Right forelimb (tissue), 1 donor: ENCODE results near the gene NID2.

ENCODE experiments used
- DNase-seq: peaks from one replicate; pipeline ENCODE4 v3.0.0-alpha.2; 2018

NID2 gene, protein sequence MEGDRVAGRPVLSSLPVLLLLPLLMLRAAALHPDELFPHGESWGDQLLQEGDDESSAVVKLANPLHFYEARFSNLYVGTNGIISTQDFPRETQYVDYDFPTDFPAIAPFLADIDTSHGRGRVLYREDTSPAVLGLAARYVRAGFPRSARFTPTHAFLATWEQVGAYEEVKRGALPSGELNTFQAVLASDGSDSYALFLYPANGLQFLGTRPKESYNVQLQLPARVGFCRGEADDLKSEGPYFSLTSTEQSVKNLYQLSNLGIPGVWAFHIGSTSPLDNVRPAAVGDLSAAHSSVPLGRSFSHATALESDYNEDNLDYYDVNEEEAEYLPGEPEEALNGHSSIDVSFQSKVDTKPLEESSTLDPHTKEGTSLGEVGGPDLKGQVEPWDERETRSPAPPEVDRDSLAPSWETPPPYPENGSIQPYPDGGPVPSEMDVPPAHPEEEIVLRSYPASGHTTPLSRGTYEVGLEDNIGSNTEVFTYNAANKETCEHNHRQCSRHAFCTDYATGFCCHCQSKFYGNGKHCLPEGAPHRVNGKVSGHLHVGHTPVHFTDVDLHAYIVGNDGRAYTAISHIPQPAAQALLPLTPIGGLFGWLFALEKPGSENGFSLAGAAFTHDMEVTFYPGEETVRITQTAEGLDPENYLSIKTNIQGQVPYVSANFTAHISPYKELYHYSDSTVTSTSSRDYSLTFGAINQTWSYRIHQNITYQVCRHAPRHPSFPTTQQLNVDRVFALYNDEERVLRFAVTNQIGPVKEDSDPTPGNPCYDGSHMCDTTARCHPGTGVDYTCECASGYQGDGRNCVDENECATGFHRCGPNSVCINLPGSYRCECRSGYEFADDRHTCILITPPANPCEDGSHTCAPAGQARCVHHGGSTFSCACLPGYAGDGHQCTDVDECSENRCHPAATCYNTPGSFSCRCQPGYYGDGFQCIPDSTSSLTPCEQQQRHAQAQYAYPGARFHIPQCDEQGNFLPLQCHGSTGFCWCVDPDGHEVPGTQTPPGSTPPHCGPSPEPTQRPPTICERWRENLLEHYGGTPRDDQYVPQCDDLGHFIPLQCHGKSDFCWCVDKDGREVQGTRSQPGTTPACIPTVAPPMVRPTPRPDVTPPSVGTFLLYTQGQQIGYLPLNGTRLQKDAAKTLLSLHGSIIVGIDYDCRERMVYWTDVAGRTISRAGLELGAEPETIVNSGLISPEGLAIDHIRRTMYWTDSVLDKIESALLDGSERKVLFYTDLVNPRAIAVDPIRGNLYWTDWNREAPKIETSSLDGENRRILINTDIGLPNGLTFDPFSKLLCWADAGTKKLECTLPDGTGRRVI (N-terminal part only)

DNA sequence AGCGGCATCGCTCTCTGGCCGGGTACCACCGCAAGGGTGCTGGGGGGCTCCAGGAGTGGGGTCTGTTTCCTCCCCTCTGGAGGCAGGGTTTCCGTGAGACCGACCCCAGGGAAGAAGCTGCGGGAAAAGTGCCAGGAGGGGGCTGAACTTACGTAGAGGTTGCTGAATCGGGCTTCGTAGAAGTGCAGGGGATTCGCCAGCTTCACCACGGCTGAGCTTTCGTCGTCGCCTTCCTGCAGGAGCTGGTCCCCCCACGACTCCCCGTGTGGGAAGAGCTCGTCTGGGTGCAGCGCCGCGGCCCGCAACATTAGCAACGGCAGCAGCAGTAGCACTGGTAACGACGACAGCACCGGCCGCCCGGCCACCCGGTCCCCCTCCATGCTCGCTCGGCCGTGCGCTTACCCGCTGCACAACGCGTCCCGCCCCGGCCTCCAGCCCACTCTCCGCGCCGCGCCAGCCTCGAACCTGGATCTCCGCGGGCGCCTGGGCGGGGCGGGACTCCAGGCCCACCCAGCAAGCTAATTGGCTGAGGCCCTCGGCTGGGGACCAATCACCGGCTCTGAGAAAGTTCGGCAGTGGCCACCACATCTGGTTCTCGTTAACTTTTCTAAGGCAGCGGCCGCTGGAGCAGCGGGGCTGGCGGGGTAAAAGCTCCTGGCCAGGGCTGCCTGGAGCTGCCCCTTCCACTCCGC is at the start of gene NID2:
NID2 (minus strand) TSS at position 445 of the 692 bp plus-strand sequence; CDS start at position 380, 65 bp downstream.
- peak; percentile 95 for DNase-seq

DNA sequence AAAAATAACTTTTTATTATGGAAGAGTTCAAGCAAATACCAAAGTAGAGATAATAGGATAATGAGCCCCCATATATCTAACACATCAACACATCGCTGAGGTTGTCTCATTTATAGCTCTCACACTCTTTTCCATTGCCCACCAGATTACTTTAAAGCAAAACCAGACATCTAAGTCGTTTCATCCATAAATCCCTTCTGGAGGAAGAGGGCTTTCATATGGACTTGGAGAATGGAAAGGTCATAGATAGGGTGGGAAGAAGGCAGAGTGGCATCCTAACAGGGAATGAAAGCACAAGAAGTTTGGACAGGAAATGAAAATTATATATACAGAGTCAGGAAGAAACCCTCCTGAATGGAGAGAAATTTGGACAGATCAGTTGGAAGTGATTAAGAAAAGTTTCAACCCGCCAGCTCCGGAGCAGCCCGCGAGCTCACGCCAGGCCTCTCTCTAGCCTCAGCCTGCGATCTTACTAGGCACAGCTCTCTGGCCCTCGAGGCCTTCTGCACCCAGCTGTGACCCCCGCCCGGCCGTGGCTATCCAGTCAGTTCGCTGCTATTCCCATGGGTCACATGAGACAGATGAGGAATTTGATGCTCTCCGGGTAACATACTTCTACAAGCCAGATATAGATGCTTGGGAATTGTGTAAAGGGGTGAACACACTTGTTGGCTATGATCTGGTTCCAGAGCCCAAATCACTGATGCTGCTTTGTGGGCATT is 48.4 kb upstream of the NID2 start:
- no peak for DNase-seq

DNA sequence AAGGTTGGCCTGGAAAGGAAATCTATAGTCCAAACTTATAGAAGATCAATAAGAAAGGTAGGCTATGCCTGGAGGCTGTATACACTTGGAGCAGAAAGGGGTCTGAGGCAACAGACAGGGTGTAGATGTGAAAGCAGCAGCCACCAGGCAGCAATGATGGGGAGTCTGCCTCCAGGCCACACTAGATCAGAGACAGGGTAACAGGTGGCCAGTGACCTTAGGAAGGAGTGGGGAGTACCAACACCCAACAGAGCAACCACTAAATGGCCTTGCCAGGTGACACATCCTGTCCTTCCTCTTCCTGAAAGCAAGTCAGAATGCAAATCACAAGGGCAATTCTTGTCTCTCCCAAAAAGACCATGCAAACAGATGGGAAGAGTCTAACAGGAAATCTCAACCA is 46.4 kb upstream of the NID2 start:
- DNase-seq, result no peak

DNA sequence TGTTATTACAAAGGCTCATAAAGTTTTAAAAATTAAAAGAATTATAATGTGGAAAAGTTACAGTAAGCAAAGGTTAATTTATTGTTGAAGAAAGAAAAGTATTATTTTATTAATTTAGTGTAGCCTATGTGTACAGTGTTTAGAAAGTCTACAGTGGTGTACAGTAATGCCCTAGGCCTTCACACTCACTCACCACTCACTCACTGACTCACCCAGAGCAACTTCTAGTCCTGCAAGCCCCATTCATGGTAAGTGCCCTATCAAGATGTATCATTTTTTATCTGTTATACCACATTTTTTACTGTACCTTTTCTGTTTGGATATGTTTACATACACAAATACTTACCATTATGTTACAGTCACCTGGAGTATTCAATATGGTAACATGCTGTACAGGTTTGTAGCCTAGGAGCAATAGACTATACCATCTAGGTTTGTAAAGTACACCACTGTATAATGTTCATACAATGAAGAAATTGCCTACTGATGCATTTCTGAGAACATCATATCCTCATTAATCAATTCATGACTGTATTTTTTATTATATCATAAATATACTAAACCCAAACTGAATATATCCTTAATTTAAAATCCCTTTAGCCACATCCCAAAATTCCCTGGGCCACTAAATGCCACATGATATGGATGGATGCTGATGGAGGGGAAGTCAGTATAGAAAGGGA is 43.6 kb upstream of the NID2 start:
- DNase-seq, result no peak

DNA sequence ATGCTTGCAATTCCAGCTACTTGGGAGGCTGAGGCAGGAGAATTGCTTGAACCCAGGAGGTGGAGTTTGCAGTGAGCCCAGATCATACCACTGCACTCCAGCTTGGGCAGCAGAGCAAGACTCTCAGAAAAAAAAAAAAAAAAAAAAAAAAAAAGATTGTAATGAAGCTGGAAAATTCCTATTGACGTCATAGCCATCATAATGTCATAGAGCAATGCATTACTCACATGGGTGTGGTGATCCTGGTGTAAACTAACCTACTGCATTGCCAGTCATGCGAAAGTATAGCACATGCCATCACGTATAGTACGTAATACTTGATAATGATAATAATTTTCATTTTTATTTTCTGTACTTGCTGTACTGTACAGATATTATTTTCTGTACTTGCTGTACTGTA is 42.7 kb upstream of the NID2 start:
- DNase-seq, result no peak

DNA sequence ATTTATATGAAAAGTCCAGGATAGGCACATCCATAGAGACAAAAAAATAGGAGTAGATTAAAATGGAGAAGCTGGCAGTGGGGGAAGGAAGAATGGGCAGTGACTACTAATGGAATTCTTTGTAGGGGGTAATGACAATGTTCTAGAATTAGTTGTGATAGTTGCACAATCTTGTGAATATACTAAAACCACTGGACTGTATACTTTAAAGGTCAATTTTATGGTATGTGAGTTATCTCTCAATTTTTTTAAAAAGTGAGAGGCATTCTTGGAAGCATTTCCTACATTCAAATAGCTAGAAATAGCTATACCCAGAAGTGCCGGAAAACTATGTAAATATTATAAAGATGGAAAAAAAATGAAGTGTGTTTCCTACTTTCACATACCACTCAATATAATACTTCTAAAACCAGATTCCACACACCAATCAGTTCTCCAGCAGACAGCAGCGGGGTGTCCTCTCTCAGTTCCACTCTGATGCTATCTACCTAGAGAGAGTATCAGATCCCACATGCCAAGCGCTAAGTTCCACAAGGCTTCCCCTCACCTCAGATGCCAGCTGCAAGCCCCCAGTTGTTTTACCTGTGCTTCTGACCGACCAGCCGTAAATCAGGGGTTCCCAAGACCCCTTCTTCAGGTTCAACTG is 41.7 kb upstream of the NID2 start:
- no peak for DNase-seq

DNA sequence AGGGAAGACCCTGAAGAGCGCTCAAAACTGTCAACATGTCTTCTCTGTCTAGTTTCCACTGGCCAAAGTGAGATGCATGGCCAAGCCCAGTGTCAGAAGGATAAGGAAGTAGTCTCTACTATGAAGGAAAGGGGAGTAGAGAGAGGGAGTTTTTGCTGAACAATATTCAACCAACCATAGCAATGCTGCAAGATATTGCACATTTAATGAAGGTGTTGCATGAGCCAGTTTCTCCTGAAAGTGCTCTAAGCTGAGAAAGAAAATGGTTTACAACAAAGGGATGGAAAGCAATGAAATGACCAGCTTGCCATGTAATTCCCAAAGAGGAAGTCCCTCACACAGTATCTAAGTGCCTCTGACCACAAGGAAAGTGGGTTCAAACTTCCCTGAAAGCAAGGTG is 40.0 kb upstream of the NID2 start:
- no peak for DNase-seq

DNA sequence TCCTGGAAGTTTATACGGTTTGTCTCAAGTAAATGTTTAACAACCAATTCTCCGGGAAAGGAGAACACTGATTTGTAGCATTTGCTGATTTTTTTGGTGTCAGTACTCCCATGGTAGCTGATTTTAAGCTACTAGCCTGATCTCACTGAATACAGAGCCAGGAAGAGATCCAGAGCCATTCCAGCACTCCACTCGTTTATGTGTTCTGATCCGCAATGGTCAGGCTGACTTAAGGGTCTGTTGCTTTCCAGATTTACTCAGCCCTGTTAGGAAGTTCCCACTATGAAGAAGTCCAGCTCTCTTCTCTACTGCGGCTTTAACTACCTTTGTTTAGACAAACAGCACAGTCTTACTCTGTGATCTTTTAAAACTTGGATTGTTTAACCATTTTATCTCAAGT is 38.0 kb upstream of the NID2 start:
- no peak for DNase-seq

DNA sequence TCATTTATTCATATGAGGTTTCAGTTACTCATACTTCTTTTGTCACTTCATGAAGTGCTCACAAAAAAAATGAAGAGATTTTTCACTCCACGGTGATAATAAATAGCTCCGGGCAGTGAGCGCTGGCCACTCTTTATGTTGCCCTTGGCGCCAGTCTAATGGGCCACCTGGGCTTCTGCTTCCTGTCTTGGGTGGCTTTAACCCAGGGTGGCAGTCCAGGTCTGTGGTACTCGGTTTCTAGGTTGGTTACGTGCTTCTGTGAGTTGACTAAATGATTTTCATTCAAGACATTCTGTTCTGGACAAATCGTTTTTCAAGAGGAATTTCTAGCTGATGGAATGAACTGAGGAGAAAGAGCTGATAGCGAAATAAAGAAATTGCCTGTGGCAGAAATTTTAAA is 34.6 kb upstream of the NID2 start:
- no peak for DNase-seq

DNA sequence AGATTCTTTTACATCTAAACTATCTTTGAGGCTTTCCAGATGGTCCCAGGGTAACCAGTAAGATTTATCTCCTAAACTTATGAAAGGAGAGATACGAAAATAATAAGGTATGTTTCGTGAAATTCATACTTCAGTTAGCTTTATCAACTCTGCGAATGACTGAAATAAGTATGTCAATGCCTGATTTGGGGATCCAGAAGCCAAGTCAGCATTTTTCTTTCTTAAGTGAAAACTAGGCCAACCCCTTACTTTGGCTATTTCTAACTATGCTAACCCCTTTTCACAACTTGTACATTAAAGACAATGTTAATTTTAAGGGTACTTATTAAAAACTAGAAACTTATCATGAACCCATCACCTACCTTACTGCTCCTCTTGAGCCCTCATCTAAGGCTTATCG is 26.9 kb upstream of the NID2 start:
- DNase-seq, result no peak

DNA sequence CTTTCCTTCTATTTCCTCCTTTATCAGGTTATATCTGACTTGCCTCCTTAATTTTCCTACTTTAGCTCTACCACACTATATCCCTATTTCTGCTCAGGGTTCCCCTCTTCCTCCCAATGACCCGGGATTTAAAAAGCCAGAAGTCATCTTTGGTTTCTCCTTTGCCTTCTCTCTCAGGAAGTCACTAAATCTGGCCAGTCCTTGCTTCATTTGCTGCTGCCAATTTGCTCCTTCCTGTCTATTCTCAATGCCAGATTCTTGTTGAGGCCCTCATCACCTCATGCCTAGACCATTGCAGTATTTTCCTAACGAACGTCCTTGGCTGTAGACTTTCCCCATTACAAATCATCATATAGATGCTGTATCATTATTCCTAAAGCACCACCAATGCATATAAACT is 26.5 kb upstream of the NID2 start:
- DNase-seq, result no peak

DNA sequence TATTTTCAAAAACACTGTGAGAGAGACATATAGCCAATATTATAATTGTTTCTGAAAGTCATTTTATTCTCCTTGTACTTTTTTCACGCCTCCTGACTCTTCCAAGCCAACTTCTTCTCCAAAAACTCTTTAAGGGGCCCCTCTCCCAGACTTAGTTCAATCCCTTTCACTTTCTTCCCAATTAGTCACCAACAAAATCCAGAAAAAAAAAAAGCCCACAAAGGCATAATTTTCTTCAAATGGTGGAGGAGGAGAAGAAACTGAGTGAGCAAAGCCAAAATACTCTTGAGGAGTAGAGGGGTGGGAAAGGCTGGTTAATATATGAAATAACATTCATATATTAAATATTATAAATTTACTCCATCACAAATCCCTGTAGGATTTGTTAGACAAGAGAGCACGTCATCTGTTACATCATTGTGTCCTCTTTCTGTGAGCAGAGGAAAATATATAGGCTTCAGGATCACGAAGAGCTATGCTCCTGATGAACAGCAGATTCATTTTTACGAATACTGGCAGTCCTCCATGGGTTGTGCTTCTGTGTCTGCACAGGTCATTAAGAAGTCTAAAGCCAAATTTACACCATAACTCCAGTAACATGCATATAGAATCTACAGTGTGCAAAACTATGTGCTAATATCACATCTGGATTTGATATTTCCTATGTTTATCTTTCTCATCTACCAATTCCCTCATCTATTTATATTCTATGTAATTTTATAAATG is 25.9 kb upstream of the NID2 start:
- DNase-seq, result no peak

DNA sequence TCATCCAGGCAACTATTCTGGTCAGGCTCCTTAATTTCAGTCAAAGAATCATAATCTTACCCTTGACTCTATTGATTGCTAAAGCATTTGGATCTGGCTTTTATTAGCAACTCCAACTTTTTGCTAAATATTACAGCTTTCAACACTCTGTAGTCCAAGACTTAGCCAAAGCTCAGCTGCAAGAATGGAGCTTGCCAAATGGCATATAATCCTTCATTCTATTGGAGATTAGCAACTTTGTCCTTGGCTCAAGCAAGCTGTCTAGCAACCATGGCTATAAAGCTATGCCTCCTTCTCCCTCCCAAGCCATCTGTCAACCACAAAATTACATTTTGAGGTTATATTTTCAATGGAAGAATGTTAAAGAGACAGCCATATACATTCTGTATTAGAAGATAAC is 23.1 kb upstream of the NID2 start:
- DNase-seq, result no peak

DNA sequence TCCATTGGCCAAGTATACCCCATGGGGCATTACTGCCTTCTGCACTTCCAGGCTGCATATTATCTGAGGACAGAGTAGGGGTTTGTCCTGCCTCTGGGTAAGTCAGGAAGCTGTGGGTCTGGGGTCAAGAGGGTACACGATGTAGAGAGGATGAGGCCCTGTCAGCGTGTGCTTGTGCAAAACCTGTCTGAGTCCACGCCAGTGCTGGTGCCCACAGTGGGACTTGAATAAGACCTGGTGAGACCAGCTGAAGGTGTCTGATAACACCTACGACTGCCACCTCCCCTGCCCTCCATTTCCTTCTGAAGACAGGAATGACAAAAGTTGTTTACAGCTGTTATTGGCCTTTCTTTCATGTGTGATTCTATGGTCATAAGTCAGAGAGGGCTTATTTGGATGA is 22.1 kb upstream of the NID2 start:
- no peak for DNase-seq

DNA sequence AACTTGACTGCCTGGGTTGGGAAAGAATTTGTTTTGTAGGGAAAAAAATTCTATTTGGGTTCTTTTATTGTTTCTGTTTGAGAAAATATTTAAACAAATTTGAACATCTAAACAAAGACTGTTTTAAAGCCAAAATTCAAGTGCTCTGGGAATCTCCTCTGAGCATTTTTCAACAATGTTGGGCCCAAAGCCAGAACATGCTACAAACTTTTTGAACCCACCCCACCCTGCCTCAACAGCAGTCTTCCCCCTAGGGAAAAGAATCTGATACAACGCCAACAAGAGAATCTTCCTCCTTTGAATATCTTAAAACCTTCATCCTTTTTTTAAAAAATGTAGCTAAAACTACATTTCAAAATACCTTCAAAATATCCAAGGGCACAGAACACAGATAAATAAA is 20.4 kb upstream of the NID2 start:
- DNase-seq, result no peak

DNA sequence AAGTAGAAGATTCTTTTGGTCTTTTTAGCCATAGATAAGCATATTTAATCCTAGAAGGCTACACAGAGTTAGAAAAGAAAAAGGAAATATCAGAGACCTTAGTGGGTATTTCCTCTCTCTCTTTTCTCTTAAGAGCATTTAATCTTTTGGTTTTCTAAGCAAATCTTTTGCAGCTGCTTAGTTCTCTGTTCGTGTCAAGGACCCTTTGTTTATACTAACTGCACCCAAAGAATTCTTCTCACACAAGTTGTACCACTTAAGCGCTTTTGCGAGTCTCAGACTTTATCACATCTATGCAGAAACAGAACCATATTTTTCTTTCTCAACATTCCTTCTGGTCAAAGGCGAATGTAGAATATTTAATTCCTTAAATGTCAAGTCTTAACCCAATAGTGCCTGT is 17.9 kb upstream of the NID2 start:
- DNase-seq, result no peak

DNA sequence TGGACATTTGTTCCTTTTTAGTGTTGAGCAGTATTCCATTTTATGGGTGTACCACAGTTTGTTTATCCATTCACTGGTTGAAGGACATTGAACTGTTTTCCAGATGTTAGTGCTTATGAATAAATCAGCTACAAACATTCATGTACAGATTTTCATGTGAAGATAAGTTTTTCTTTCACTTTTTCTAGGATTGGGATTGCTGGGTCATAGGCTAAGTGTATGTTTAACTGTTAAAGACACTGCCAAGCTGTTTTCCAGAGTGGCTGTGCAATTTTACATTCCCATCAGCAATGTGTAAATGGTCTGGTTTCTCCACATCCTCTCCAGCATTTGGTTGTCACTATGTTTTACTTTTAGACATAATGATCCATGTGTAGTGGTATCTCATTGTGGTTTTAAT is 14.0 kb upstream of the NID2 start:
- no peak for DNase-seq

DNA sequence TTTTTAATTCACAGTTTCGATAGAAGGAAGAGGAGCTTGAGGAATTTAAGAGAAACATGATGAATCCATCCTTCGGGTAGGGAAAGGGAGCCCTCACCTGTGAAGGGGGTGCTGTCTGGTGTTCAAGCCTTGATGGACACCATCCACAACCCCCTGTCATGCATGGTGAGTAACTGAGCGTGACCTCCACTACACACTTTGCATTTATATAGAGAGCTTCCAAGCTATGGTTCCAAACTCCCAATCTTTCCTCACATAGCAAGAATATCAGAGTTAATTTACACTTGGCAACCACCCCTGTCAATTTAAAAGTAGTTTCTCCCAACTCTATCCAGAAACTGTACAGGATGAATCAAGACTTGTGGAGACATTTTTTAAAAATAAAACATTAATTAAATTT is 13.1 kb upstream of the NID2 start:
- no peak for DNase-seq

DNA sequence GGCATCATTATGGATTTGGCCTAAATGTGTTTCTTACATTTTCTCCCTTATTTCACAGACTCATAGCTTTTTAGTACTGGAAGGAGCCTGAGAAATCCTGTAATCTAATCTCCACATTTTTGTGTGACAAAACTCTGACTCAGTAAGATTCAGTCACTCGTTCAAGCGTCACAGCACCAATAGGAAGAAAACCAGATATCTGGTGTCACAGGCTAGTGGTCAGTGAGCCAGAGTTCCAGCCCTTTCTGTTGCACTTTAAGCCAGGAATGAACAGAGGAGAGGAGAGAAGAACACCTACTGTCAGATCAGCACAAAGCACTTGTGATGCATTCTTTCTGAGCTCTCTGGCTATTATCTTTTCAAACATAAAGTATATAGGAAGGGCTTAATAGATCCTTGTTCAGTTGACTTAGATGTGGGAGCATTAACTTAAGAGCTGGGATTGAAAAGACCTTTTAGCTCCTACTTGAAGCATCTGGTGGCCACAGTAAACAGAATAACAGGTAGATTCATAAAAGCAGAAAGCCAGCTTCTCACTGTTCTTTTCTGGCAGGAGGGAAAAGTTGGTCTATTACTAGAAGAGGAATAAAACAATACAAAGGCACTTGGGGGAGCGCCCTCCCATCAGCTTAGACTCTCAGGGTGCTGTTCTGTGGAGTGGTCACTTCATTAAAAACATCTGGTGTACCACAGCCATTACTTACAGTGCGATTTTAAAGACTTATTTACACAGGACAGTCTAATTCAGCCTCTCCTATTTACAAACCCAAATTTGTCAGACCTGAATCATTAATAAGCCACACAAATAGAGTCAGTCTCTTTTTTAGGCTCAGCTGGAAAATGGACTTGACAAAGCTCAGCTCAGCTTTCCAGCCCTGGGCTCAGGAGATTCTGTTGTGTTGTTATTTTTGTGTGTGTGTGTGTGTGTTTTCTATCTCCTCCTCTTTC is 12.2 kb upstream of the NID2 start:
- DNase-seq, result no peak
